GM18520 (cell line): ENCODE measurements around the gene PSPH.
"Not testable (repeated sequence)": the region's sequence is repeated elsewhere in the genome, so short reads cannot be mapped to it uniquely, and the experiment has no call there.

Source experiments
- ATAC-seq: cut with Tn5 transposase; IDR thresholded peaks from one replicate; pipeline ENCODE4 v1.9.1; 2021; ENCODE audit not compliant: unreplicated experiment

PSPH gene

DNA sequence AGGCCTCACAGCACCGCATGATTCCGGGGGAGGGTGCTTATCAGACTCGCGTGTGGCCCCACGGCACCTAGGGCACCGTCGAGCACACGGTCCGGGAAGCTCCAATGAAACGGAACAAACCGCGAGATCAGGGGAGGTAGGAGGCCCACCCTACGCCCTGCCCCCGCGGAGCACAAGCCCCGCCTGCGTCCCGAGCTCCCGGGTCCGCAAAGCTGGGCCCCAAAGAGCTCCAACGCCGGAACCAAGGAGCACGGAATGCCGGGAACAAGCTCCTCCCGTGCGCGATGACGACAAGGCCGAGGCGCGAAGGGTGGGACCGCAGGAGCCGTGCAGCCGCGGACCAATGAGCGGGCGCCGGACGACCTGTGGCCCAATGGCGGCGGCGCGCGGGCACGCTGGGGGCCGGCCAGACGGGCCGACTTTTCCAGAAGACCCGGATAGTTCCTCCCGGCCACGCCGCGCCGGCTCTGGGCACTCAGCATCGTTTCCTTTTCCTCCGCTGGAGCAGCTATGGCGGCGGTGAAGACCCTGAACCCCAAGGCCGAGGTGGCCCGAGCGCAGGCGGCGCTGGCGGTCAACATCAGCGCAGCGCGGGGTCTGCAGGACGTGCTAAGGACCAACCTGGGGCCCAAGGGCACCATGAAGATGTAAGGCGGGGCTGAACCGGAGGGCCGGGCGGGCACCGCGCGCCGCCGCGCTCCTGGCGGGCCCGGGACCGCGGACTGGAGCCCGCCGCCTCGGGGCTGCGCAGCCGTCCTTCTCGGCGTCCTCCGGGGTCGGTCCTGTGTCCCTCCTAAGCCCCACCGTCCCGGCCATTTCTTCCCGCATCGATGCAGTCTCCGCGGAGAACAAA is at the start of gene PSPH, which contains the start of gene CCT6A:
TSS of gene PSPH (minus strand) at position 106 of the 853 bp plus-strand sequence. CDS start 30,232 bp downstream, outside the sequence.
TSS of gene CCT6A (plus strand) at position 427 of the 853 bp plus-strand sequence. CDS start at position 511, 84 bp downstream.
- ATAC-seq = peak; percentile 92

GRCh38 chr7:56099653-56100052 is 48.4 kb upstream of the PSPH start:
- no peak for ATAC-seq

DNA sequence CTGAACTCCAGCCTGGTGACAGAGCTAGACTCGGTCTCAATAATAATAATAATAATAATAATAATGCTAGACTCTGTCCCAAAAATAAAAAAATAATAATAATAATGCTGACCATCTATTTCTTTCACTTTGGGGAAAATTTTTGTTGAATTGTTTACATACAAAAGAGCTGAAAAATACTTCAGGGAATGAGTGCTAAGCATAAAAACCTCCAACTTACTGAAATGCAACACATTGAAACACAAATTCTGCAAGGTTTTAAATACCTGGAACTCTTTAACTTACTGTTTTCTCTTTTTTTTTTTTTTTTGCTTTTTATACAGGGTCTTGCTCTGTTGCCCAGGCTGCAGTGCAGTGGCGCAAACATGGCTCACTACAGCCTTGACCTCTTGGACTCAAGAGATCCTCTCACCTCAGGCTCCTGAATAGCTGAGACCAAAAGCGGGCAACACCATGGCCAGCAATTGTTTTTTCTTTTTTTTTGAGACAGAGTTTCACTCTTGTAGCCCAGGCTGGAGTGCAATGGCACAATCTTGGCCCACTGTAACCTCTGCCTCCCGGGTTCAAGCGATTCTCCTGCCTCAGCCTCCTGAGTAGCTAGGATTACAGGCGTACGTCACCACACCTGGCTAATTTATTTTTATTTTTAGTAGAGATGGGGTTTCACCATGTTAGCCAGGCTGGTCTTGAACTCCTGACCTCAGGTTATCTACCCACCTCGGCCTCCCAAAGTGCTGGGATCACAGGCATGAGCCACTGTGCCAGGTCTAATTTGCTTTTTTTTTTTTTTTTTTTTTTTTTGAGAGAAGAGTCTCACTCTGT is 47.2 kb upstream of the PSPH start:
- ATAC-seq = not testable (repeated sequence)

- no peak for ATAC-seq
Measured at GRCh38 chr7:56097700-56098099, 46.5 kb upstream of the PSPH start.

DNA sequence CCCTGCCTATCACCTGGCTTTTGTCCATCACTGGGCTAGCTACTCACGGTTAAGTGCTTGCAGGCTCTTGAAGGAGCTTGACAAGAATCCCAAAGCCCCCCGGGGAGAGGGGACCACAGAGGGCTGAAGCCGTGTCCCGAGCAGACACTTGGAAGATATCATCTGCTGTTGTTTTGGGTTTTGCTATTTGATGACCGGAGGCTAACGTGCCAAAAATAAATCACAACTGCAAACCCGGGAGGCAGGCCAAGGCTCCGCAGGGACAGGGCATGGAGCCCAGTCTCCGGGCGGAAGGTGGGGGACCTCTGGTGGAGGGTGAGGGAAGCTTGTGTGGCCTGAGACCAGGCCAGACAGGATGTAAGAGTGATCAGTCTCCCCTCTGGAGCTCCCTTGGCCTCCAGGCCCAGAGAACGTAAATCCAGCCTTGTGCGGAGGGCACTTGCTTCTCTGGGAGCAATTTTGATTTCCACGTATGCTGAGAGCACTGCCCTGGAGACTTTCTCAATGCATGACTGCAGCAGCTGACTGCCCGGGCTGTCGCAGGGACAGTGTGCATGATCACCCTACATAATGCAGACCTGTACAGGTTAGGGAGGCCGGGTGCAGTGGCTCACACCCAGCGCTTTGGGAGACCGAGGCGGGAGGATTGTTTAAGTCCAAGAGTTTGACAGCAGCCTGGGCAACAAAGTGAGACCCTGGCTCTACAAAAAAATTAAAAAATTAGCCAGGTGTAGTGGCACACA is 41.7 kb upstream of the PSPH start, which contains the start of gene PHKG1:
TSS of gene PHKG1 (minus strand) at position 164 of the 743 bp plus-strand sequence. CDS start 4,011 bp downstream, outside the sequence.
- ATAC-seq = no peak

- not testable (repeated sequence) for ATAC-seq
Measured at GRCh38 chr7:56092388-56092787, 41.1 kb upstream of the PSPH start.

DNA sequence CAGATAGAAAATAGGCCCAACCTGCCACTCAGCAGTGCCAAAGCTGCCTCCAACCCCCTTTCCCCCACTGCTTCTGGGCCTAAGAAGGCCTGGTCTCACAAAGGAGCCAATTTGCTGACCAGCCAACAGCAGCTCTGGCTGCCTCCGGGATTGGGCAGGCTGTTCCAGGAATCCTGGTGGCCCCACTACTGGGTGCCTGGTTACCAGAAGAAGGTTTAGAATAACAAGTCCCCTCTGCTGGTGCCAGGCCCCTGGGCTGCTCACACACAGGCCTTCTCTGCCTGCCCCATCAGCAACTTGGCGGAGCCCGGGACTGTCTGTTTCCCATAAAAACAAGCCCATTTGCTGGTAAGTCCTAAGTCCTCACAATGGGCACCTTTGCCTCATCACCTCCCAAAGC is 40.3 kb upstream of the PSPH start:
- ATAC-seq = no peak

- ATAC-seq = no peak
Measured at GRCh38 chr7:56087445-56087844, 36.2 kb upstream of the PSPH start.

- ATAC-seq = no peak
Measured at GRCh38 chr7:56086761-56087160, 35.5 kb upstream of the PSPH start.

DNA sequence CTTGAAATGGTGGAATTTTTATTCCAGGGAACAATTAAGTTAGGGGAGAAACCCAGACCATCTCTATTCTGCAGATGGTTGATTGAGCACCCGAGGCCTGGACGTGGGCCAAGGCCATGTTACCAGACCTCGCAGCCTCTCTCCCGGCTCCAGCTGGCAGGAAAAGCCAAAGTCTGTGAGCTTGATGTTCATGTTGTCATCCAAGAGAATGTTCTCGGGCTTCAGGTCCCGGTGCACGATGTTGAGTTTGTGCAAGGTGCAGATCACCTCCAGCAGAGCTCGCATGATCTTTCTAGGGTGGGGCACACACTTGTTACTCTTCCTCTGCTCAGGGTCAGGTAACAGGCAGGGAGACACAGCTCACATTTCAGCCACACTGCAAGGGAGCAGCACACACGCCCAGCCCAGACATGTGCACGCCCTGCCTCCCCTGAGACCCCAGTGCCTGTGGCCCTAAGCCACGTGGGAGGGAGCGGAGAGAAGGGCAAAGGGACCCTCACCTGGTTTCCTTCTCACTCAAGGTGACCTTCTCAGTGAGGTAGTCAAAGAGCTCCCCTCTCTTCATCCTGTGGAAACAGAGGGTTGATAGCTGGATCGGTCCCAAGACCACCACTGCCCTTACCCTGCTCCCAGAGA is 32.0 kb upstream of the PSPH start:
- ATAC-seq = no peak

DNA sequence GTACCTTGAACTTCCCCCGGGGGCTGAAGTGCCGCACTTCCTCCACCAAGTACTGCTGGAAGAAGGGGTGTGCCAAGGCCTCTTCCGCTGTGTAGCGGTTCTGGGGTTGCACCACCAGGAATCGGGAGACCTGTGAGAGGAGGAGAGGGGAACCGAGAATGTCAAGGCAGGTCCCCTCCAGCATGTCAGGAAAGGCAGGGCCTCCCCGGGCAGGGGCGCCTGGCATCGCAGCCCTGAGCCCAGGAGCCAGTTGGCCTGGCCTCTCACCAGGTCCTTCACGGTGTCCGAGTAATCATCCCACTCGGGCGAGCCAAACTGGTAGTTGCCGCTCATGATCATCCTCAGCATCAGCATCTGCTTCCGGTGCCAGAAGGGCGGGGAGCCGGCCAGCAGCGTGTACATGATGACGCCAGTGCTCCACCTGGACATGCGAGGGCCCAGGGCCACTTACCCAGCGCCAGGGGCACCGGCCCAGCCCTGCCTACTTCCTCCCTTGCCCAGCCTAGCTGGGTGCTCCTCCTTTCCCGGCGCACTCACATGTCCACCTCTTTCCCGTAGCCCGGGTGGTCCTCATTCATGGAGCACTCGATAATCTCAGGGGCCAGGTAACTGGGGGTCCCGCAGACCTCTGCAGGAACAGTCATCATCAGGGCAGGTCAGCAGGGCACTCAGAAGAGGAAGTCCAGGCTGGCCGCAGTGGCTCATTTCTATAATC is 30.5 kb upstream of the PSPH start:
- no peak for ATAC-seq

DNA sequence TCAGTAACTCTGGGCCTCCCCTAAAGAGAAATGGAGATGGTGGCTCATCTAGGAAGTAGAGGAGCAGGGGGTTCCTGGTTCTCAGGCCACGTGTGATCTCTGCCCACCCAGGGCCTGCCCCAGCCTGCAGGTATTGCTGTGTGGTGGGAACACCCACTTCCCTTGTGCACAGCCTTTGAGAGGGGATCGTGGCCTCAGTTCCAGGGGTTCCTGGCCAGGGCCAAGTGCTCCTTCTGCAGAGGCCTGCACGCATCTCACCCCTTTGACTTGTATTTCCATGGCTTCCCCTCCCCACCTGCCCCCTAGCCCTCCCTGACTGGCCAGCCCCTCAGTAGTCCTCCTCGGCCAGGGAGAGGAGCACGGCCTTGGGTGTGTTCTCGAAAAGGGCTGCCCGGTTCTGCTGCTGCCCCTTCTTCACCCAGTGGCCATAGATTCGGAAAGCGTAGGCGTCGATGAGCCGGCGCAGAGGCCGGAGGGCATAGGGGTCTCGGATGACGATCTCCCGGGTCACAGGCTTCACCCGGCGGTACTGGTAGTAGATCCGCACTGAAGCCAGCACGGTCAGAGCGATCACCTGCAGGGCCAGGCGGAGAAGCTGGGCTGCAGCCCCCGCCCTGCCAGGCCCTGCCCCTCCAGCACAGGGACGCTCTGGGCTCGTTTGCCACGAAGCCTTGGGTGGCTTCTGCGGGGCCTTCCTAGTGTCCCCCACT is 29.6 kb upstream of the PSPH start:
- not testable (repeated sequence) for ATAC-seq

DNA sequence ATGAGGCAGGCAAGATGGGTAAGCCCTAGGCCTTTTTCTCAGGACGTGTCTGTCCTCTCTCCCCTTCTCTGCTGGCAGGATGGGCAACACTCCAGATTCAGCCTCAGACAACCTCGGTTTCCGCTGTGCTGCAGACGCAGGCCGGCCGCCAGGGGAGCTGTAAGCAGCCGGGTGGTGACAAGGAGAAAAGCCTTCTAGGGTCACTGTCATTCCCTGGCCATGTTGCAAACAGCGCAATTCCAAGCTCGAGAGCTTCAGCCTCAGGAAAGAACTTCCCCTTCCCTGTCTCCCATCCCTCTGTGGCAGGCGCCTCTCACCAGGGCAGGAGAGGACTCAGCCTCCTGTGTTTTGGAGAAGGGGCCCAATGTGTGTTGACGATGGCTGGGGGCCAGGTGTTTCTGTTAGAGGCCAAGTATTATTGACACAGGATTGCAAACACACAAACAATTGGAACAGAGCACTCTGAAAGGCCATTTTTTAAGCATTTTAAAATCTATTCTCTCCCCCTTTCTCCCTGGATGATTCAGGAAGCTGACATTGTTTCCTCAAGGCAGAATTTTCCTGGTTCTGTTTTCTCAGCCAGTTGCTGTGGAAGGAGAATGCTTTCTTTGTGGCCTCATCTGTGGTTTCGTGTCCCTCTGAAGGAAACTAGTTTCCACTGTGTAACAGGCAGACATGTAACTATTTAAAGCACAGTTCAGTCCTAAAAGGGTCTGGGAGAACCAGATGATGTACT is 28.4 kb upstream of the PSPH start:
- ATAC-seq = no peak

DNA sequence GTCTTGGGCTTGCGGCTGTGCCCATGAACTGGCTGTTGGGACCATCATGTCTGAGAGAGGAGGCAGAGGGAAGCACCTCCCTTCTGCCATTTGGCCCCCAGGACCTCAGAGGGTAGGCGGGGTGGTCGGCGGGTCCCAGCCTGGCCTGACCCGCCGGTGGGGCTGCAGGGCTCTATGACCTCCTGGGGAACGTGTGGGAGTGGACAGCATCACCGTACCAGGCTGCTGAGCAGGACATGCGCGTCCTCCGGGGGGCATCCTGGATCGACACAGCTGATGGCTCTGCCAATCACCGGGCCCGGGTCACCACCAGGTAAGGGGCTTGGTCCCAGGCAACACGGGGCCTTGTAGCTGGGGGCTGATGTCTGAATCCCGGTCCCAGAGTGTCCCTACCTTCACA is 27.0 kb upstream of the PSPH start:
- ATAC-seq = no peak

DNA sequence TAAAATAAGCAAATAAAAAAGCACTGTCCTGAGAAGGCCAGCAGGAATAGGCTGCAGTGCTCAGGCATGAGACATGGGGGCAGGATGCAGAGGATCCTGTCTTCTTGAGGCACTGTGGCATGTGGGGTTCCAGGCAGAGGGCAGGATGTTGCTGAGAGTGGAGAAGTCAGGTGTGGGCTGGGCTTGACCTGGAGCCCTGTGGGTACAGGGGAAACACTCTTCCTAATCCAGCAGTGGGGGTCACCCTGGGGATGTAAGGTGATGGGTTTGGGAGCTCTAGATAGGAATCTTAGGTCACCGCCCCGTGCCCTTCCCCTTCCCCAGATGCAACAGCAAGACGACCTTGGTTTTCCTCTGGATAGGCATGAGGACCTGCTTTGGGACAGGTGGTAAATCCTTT is 26.4 kb upstream of the PSPH start:
- ATAC-seq = no peak

DNA sequence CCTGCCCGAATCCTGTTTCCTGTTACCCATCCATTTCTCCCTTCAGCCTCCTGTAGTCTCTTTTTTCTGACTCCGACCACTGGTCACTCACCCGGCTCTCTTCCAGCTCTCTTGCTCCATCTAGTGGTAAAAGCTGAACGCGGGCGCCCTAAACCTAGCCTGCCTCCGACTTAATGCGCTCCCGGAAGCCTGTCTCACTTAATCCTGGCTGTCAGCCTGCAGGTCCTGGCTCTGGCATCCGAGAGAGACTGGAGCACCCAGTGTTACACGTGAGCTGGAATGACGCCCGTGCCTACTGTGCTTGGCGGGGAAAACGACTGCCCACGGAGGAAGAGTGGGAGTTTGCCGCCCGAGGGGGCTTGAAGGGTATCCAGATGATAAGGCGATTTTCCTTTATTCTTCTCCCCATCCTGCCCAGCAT is 23.1 kb upstream of the PSPH start:
- peak; percentile 79 for ATAC-seq

DNA sequence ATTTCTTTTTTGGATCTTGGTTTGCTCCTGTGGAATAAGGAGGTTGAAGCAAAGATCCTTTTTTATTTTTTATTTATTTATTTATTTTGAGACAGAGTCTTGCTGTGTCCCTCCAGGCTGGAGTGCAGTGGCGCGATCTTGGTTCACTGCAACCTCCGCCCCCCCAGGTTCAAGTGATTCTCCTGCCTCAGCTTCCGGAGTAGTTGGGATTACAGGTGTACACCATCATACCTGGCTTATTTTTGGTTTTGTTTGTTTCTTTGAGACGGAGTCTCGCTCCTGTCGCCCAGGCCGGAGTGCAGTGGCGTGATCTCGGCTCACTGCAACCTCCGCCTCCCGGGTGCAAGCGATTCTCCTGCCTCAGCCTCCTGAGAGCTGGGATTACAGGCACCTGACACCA is 15.1 kb upstream of the PSPH start:
- ATAC-seq = not testable (repeated sequence)

GRCh38 chr7:56063882-56064625 is 12.8 kb upstream of the PSPH start, which contains the start of gene SUMF2:
TSS of gene SUMF2 (plus strand) at chr7:56064286. CDS start at chr7:56064312, 26 bp downstream.
- peak; percentile 89 for ATAC-seq
